A673 (cell line): ENCODE results near the gene FSD1. TPM values are rescaled to one million over a fixed set of nuclear protein-coding genes. Genes with fewer than 3 reads are reported as not detected.

ENCODE experiments used
- BruUV-seq: library from RNA; stranded (reverse); fragments of 400-500 nt; replicated peaks from 2 replicates; lab custom pipeline; 2021; lab: Mats Ljungman, UMichigan
- CTCF ChIA-PET: fragments of 300-600 bp; sonication (Branson Sonifier 250); formaldehyde crosslinking; loops from one replicate; lab custom pipeline; 2022; ENCODE audit warnings: antibody characterized with exemption; lab: Charles Lee
- POLR2A ChIA-PET: fragments of 300-600 bp; sonication (Branson Sonifier 250); formaldehyde crosslinking; loops from one replicate; lab custom pipeline; 2022; ENCODE audit warnings: antibody characterized with exemption; ENCODE audit not compliant: low non-redundant PET; lab: Charles Lee
- DNase-seq: peaks from one replicate; pipeline ENCODE4 v3.0.0-alpha.2; 2015; ENCODE audit warnings: low spot score
- H3K27ac ChIP-seq: fragments of 200-600 bp; sonication (generic); 2 replicates; pipeline ENCODE4 v1.5.1; 2016; ENCODE audit warnings: mixed run types, low read depth, mild to moderate bottlenecking, mixed read lengths, antibody characterized with exemption, low read length; ENCODE audit not compliant: poor library complexity, severe bottlenecking
- H3K27me3 ChIP-seq: fragments of 200-600 bp; sonication (generic); replicated peaks from 2 replicates; pipeline ENCODE4 v1.6.1; 2017; ENCODE audit warnings: mixed run types, low read depth, mild to moderate bottlenecking, mixed read lengths, antibody characterized with exemption, low read length; ENCODE audit not compliant: insufficient read depth, poor library complexity
- H3K36me3 ChIP-seq: fragments of 200-600 bp; sonication (generic); 2 replicates; pipeline ENCODE4 v1.6.1; 2016; ENCODE audit warnings: mixed run types, mild to moderate bottlenecking, mixed read lengths, antibody characterized with exemption, low read length; ENCODE audit not compliant: insufficient read depth, poor library complexity, severe bottlenecking
- H3K4me1 ChIP-seq: fragments of 200-600 bp; sonication (generic); 2 replicates; pipeline ENCODE4 v1.6.1; 2017; ENCODE audit warnings: mixed run types, mild to moderate bottlenecking, mixed read lengths, antibody characterized with exemption, low read length; ENCODE audit not compliant: insufficient read depth, poor library complexity, severe bottlenecking
- H3K4me3 ChIP-seq: fragments of 200-600 bp; sonication (generic); 2 replicates; pipeline ENCODE4 v1.5.1; 2016; ENCODE audit warnings: low read depth, mixed run types, mild to moderate bottlenecking, mixed read lengths, low read length; ENCODE audit not compliant: poor library complexity, severe bottlenecking
- H3K9me3 ChIP-seq: fragments of 200-600 bp; sonication (generic); 2 replicates; pipeline ENCODE4 v1.6.1; 2016; ENCODE audit warnings: mixed run types, low read depth, mild to moderate bottlenecking, mixed read lengths, antibody characterized with exemption, low read length; ENCODE audit not compliant: poor library complexity, severe bottlenecking
- EZH2 ChIP-seq: fragments of 200-600 bp; sonication (generic); IDR thresholded peaks from 2 replicates; pipeline ENCODE4 v1.6.1; 2017; ENCODE audit warnings: borderline replicate concordance, low read depth, mild to moderate bottlenecking, mixed read lengths, antibody characterized with exemption, low read length; ENCODE audit not compliant: poor library complexity, severe bottlenecking
- intact Hi-C: fragments of 100-400 bp; cut with micrococcal nuclease; formaldehyde crosslinking; loops from one replicate; pipeline ENCODE4 v1.10.0; 2022; ENCODE audit not compliant: unreplicated experiment
- total RNA-seq: library from RNA; stranded (reverse); gene quantifications from 2 replicates; pipeline ENCODE4 v1.2.3, GENCODE V29; 2021
- TF ChIP-seq, protein P1 (sequence below): fragments of 300-800, 200-600 bp; sonication (generic); conservative IDR thresholded peaks from 2 replicates; pipeline ENCODE4 v1.5.1; 2017; ENCODE audit warnings: low read depth, mild to moderate bottlenecking, antibody characterized with exemption, low read length, moderate library complexity, mixed read lengths

The FSD1 gene
- total RNA-seq, 1 experiment from 2014 or later: 10.4 TPM

DNA sequence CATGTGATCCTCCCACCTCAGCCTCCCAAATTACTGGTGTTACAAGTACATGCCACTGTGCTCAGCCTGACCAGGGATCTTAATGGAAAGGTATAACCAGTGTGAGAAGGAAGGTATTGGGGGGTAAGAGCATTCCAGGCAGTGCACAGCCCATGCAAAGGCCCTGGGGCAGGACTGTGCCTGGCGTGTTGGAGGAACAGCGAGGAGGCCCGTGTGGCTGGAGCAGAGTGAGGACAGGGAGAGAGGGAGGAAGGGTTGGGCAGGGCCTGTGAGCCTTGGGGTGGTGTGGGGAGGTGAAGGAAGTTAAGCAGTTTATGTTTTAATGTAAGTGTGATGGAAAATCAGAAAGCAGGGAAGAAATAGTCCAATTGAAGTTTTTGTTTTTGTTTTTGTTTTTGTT is 3.8 kb upstream of the FSD1 start:
- CTCF ChIA-PET: no interaction called here
- BruUV-seq: no TSS peak

GRCh38 chr19:4301590-4302242 is 2.7 kb upstream of the FSD1 start:
- no peak overlapping the region for H3K4me3 ChIP-seq
- H3K4me1 ChIP-seq: peaks cover 2% of the 10 kb centered on the region
- no TSS peak for BruUV-seq
- no peak for DNase-seq
- no peaks in the 10 kb centered on the region for H3K27me3 ChIP-seq
- POLR2A ChIA-PET: no interaction called here
- TF ChIP-seq, protein P1, sequence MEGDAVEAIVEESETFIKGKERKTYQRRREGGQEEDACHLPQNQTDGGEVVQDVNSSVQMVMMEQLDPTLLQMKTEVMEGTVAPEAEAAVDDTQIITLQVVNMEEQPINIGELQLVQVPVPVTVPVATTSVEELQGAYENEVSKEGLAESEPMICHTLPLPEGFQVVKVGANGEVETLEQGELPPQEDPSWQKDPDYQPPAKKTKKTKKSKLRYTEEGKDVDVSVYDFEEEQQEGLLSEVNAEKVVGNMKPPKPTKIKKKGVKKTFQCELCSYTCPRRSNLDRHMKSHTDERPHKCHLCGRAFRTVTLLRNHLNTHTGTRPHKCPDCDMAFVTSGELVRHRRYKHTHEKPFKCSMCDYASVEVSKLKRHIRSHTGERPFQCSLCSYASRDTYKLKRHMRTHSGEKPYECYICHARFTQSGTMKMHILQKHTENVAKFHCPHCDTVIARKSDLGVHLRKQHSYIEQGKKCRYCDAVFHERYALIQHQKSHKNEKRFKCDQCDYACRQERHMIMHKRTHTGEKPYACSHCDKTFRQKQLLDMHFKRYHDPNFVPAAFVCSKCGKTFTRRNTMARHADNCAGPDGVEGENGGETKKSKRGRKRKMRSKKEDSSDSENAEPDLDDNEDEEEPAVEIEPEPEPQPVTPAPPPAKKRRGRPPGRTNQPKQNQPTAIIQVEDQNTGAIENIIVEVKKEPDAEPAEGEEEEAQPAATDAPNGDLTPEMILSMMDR: no peak
- TF ChIP-seq EZH2: no peak
- intact Hi-C loops: no loop called here
- H3K27ac ChIP-seq: no peak overlapping the region
- H3K36me3 ChIP-seq: no peaks in the 10 kb centered on the region
- H3K9me3 ChIP-seq: no peaks in the 10 kb centered on the region
- CTCF ChIA-PET: no interaction called here

More for the DNA sequence above, 3.8 kb upstream of the FSD1 start:
- DNase-seq: no peak
- no peak overlapping the region for H3K27ac ChIP-seq
- H3K4me1 ChIP-seq: peaks cover 5% of the 10 kb centered on the region
- no peak overlapping the region for H3K4me3 ChIP-seq
- H3K9me3 ChIP-seq: no peaks in the 10 kb centered on the region
- POLR2A ChIA-PET: no interaction called here
- no peaks in the 10 kb centered on the region for H3K36me3 ChIP-seq
- intact Hi-C loops: no loop called here
- TF ChIP-seq, protein P1: no peak
- TF ChIP-seq EZH2: no peak
- no peaks in the 10 kb centered on the region for H3K27me3 ChIP-seq

- Histone ChIP-seq H3K27me3 (no peaks in the 10 kb centered on the region), H3K4me3 (no peak within 1 kb of the TSS), H3K4me1 (no peaks in the 10 kb centered on the region), H3K36me3 (no peaks in the 10 kb centered on the region), H3K27ac (no peak within 1 kb of the TSS), H3K9me3 (no peaks in the 10 kb centered on the region)
- POLR2A ChIA-PET: no interaction called here
- CTCF ChIA-PET: no interaction called here
- no TSS peak for BruUV-seq
- TF ChIP-seq, protein P1: no peak
- no peak for TF ChIP-seq EZH2
- DNase-seq: no peak
- intact Hi-C loops: no loop called here
Observed at GRCh38 chr19:4302243-4302640, 2.2 kb upstream of the FSD1 start, which contains the start of gene TMIGD2. TSS of gene TMIGD2 (minus strand) at chr19:4302389. CDS start at chr19:4302385, 4 bp downstream.
